Islet of Langerhans (tissue), 1 donor: ENCODE results near the gene CPD.
"Not testable (repeated sequence)": the region's sequence is repeated elsewhere in the genome, so short reads cannot be mapped to it uniquely, and the experiment has no call there.

Experiments used
- FAIRE-seq: peaks from one replicate; lab custom pipeline; 2011; peaks lifted over from hg19 to GRCh38; lab: Jason Lieb, UNC

Gene CPD

GRCh38 chr17:30429155-30429554 lies 50.4 kb downstream of the CPD start:
- no peak for FAIRE-seq

- no peak for FAIRE-seq
Observed at GRCh38 chr17:30433514-30433913, 54.8 kb downstream of the CPD start.

GRCh38 chr17:30436729-30437128 lies 58.0 kb downstream of the CPD start:
- FAIRE-seq, result no peak

- no peak for FAIRE-seq
Observed at GRCh38 chr17:30443721-30444120, 65.0 kb downstream of the CPD start.

- FAIRE-seq, result not testable (repeated sequence)
Observed at GRCh38 chr17:30446640-30447039, 67.9 kb downstream of the CPD start.

- FAIRE-seq, result no peak
Observed at GRCh38 chr17:30449480-30449879, 70.8 kb downstream of the CPD start.

- FAIRE-seq, result no peak
Observed at GRCh38 chr17:30450125-30451027, 71.6 kb downstream of the CPD start.

GRCh38 chr17:30454635-30455034 lies 75.9 kb downstream of the CPD start:
- FAIRE-seq, result no peak

GRCh38 chr17:30458371-30458770 lies 79.6 kb downstream of the CPD start:
- FAIRE-seq, result no peak

- not testable (repeated sequence) for FAIRE-seq
Observed at GRCh38 chr17:30458797-30459413, 80.2 kb downstream of the CPD start.

GRCh38 chr17:30468465-30468864 lies 89.7 kb downstream of the CPD start:
- peak; percentile 86 for FAIRE-seq

- FAIRE-seq, result peak; percentile 41
Observed at GRCh38 chr17:30472238-30472890, 93.6 kb downstream of the CPD start.

GRCh38 chr17:30475206-30475605 lies 96.5 kb downstream of the CPD start:
- no peak for FAIRE-seq

- no peak for FAIRE-seq
Observed at GRCh38 chr17:30476726-30477082, 98.0 kb downstream of the CPD start.

- peak; percentile 56 for FAIRE-seq
Observed at GRCh38 chr17:30477083-30477773, 98.5 kb downstream of the CPD start, which contains the start of gene GOSR1. TSS of gene GOSR1 (plus strand) at chr17:30477408. CDS start at chr17:30477434, 26 bp downstream.

GRCh38 chr17:30477774-30478115 lies 99.0 kb downstream of the CPD start:
- FAIRE-seq, result no peak

GRCh38 chr17:30482555-30482954 lies 103.8 kb downstream of the CPD start:
- no peak for FAIRE-seq

- no peak for FAIRE-seq
Observed at GRCh38 chr17:30483159-30483558, 104.4 kb downstream of the CPD start.

- FAIRE-seq, result peak; percentile 82
Observed at GRCh38 chr17:30493780-30494179, 115.1 kb downstream of the CPD start.

GRCh38 chr17:30495586-30495985 lies 116.9 kb downstream of the CPD start:
- no peak for FAIRE-seq

GRCh38 chr17:30503558-30503957 lies 124.8 kb downstream of the CPD start:
- FAIRE-seq, result no peak

- no peak for FAIRE-seq
Observed at GRCh38 chr17:30505868-30506417, 127.2 kb downstream of the CPD start.
